IPS-15b (cell line): Measurements from ENCODE around the gene NOL3.

Experiments
- H3K27me3 ChIP-seq: one replicate; pipeline ENCODE4 v1.6.1; 2013; ENCODE audit warnings: low read length; ENCODE audit not compliant: control insufficient read depth, insufficient read depth
- H3K36me3 ChIP-seq: one replicate; pipeline ENCODE4 v1.6.1; 2013; ENCODE audit warnings: low read length; ENCODE audit not compliant: control insufficient read depth, insufficient read depth
- H3K4me1 ChIP-seq: one replicate; pipeline ENCODE4 v1.6.1; 2013; ENCODE audit warnings: mild to moderate bottlenecking, low read length; ENCODE audit not compliant: control insufficient read depth, insufficient read depth
- H3K4me3 ChIP-seq: one replicate; pipeline ENCODE4 v1.5.1; 2013; ENCODE audit warnings: low read depth, low read length
- H3K9ac ChIP-seq: one replicate; pipeline ENCODE4 v1.6.1; 2013; ENCODE audit warnings: low read depth, mild to moderate bottlenecking, low read length
- H3K9me3 ChIP-seq: one replicate; pipeline ENCODE4 v1.6.1; 2013; ENCODE audit warnings: mild to moderate bottlenecking, low read length; ENCODE audit not compliant: control insufficient read depth, insufficient read depth

The NOL3 gene

GRCh38 chr16:67176662-67177061 is 6.3 kb downstream of the NOL3 start:
- Histone ChIP-seq H3K9ac (no peak overlapping the region), H3K9me3 (no peaks in the 10 kb centered on the region), H3K4me3 (no peak overlapping the region), H3K4me1 (peaks cover 7% of the 10 kb centered on the region), H3K27me3 (peaks cover 67% of the 10 kb centered on the region), H3K36me3 (no peaks in the 10 kb centered on the region)

- H3K4me1 ChIP-seq, result peaks cover 7% of the 10 kb centered on the region
- H3K9me3 ChIP-seq, result no peaks in the 10 kb centered on the region
- peak overlapping the region; percentile 12 for H3K9ac ChIP-seq
- H3K27me3 ChIP-seq, result peaks cover 53% of the 10 kb centered on the region
- peak overlapping the region; percentile 63 for H3K4me3 ChIP-seq
- no peaks in the 10 kb centered on the region for H3K36me3 ChIP-seq
Observed at GRCh38 chr16:67177743-67178699, 7.7 kb downstream of the NOL3 start.

- peaks cover 40% of the 10 kb centered on the region for H3K27me3 ChIP-seq
- H3K36me3 ChIP-seq, result no peaks in the 10 kb centered on the region
- no peaks in the 10 kb centered on the region for H3K9me3 ChIP-seq
- H3K4me3 ChIP-seq, result no peak overlapping the region
- peaks cover 4% of the 10 kb centered on the region for H3K4me1 ChIP-seq
- no peak overlapping the region for H3K9ac ChIP-seq
Observed at GRCh38 chr16:67179421-67180080, 9.2 kb downstream of the NOL3 start.

GRCh38 chr16:67180166-67180565 is 9.8 kb downstream of the NOL3 start:
- Histone ChIP-seq H3K4me3 (no peak overlapping the region), H3K36me3 (no peaks in the 10 kb centered on the region), H3K27me3 (peaks cover 40% of the 10 kb centered on the region), H3K4me1 (peaks cover 4% of the 10 kb centered on the region), H3K9me3 (no peaks in the 10 kb centered on the region), H3K9ac (no peak overlapping the region)

- H3K27me3 ChIP-seq, result peaks cover 39% of the 10 kb centered on the region
- H3K4me3 ChIP-seq, result no peak overlapping the region
Observed at GRCh38 chr16:67181346-67181745, 11.0 kb downstream of the NOL3 start.

GRCh38 chr16:67182288-67182687 is 11.9 kb downstream of the NOL3 start:
- H3K4me1 ChIP-seq, result peaks cover 4% of the 10 kb centered on the region
- no peaks in the 10 kb centered on the region for H3K36me3 ChIP-seq
- no peak overlapping the region for H3K4me3 ChIP-seq
- H3K27me3 ChIP-seq, result peaks cover 35% of the 10 kb centered on the region
- no peak overlapping the region for H3K9ac ChIP-seq
- H3K9me3 ChIP-seq, result no peaks in the 10 kb centered on the region

More at GRCh38 chr16:67181346-67181745, 11.0 kb downstream of the NOL3 start:
- Histone ChIP-seq H3K36me3 (no peaks in the 10 kb centered on the region), H3K9ac (no peak overlapping the region), H3K9me3 (no peaks in the 10 kb centered on the region), H3K4me1 (peaks cover 4% of the 10 kb centered on the region)

GRCh38 chr16:67183284-67183626 is 12.9 kb downstream of the NOL3 start:
- Histone ChIP-seq H3K9me3 (no peaks in the 10 kb centered on the region), H3K9ac (no peak overlapping the region), H3K36me3 (no peaks in the 10 kb centered on the region), H3K4me1 (no peaks in the 10 kb centered on the region), H3K4me3 (peak overlapping the region; percentile 85), H3K27me3 (peaks cover 29% of the 10 kb centered on the region)

- H3K9ac ChIP-seq, result peak within 1 kb of the TSS; percentile 85
- no peaks in the 10 kb centered on the region for H3K9me3 ChIP-seq
- H3K4me3 ChIP-seq, result peak within 1 kb of the TSS; percentile 85
- peaks cover 27% of the 10 kb centered on the region for H3K27me3 ChIP-seq
- H3K36me3 ChIP-seq, result no peaks in the 10 kb centered on the region
- no peaks in the 10 kb centered on the region for H3K4me1 ChIP-seq
Observed at GRCh38 chr16:67183627-67184452, 13.5 kb downstream of the NOL3 start, which contains the start of gene MATCAP1. MATCAP1 (minus strand) TSS chr16:67183963; CDS start chr16:67180610, 3,353 bp downstream.

- H3K4me3 ChIP-seq, result peak overlapping the region; percentile 85
- H3K4me1 ChIP-seq, result no peaks in the 10 kb centered on the region
- no peak overlapping the region for H3K9ac ChIP-seq
- H3K9me3 ChIP-seq, result no peaks in the 10 kb centered on the region
- peaks cover 24% of the 10 kb centered on the region for H3K27me3 ChIP-seq
- H3K36me3 ChIP-seq, result no peaks in the 10 kb centered on the region
Observed at GRCh38 chr16:67184453-67184994, 14.2 kb downstream of the NOL3 start.

- Histone ChIP-seq H3K27me3 (peaks cover 24% of the 10 kb centered on the region), H3K4me3 (peak overlapping the region; percentile 85), H3K4me1 (no peaks in the 10 kb centered on the region), H3K9ac (no peak overlapping the region), H3K9me3 (no peaks in the 10 kb centered on the region), H3K36me3 (no peaks in the 10 kb centered on the region)
Observed at GRCh38 chr16:67184995-67185650, 14.8 kb downstream of the NOL3 start.
